Activated CD4-positive, alpha-beta T cell treated with anti-CD3 and anti-CD28 coated beads, Interleukin-2, amount 50 U/mL, for 16 hours (primary cell): ENCODE measurements around the gene NFU1.

Experiments used
- DNase-seq: peaks from one replicate; pipeline ENCODE4 v3.0.0-alpha.2; 2020

The NFU1 gene

DNA sequence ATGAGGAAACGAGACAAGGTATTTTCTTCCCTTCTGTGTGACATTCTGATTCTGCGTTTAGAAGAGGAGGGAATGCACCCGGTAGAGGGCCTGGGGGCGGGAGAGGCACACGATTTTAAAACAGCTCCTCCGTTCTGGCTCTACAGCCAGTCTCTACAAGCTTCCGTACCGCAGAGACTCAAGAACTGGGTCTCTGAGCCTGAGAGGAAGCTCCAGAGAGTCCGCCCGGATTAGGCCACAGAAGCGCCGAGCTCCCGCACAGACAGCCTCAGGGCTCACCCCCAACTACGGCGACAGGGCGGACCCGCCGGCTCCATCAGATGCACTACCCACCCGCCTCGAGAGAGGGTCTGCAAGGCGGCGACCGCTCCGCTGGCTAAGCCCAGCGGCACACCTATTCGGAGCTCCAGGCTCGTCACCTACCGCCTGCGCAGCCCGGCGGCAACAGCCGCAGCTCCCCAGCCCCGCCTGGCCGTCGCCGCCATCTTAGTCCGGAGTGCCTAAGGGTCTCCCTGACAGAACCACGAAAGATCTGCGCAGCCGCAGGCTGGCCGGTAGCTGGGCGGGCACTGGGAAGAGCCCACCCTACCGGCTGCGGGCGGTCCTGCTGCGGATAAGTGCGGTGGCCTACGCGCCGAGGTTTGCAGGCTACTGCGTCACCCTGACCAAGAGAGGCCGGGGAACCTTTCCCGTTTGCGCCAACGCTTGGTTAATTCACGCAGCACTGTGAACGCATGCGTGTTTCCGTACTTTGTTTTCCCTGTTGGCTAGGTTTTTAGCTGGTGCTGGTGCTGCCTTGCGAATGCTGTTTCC, at the start of gene NFU1:
NFU1 (minus strand) TSS at position 498 of the 813 bp plus-strand sequence; CDS start at position 485, 13 bp downstream.
- DNase-seq: peak; percentile 93

GRCh38 chr2:69483696-69484095, 46.5 kb upstream of the NFU1 start:
- DNase-seq: no peak

DNA sequence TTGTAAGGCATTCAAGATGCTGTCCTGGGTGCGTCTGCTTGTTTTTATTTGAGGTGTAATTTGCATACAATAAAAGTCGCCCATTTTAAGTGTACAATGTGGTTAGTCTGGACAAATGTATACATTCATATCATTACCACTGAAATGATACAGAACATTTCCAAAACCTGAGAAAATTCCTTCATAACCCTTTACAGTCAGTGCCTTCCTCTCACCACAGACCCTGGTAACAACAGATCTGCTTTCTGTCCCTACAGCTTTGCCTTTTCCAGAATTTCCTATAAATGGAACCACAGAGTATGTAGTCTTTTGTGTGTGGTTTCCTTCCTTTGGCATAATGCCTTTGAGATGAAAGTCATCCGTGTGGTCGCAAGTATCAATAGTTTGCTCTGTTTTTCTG, 45.8 kb upstream of the NFU1 start:
- no peak for DNase-seq

DNA sequence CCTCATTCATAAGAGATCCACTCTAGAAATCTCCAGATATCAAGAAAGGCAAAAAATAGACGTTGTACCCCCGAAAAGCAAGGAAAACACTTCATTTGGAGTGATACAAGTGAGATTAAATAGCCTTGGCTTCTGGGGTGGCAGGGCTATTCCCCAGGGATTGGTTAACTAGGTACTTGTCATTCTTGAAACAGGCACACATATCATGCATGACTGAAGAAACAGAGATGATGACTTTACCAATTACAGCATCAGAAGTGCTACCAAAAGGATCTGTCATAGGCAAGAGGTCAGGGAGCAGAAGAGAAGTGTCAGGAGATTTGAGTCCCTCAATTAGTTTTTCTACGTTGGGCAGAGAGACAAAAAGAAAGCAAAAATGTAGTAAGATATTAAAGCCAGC, 45.2 kb upstream of the NFU1 start:
- DNase-seq: no peak

- no peak for DNase-seq
These were observed 44.2 kb upstream of the NFU1 start for GRCh38 chr2:69481421-69481820.

DNA sequence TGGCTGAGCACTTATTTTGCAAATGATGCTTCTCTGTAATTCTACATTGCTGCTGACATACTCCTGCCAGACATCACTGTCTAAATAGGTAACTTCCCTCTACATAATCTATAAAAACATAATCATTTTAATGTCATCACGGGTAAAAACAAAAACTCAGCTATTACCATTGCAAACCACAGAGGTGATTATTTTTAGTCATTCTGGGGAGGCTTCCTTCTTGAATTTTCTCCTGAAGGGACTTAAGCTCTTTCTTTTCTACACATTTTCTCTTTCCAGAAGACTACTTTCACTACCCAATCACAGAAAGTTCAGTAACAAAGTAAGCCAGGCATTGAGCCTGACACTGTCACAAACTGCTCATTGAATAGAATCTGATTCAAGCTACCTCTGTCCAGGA, 40.4 kb upstream of the NFU1 start:
- DNase-seq: peak; percentile 26

DNA sequence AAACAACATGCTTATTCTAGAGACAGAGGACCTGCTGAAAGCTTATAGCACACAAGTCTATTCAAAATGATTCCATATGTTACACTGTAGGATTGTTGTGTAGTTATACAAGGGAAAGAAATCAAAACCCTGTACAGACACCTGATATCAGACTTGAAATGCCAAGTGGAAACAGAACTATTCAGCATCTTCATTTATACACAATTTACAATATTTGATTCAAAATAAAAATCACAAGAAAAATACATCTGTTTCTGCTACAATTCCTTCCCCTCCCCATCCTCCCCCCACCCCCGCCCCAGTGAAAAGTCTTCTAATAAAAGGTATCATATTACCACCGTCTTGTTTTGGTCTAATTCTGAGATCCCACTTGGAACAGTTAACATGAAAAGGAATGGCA, 37.5 kb upstream of the NFU1 start:
- no peak for DNase-seq

- no peak for DNase-seq
These were observed 34.6 kb upstream of the NFU1 start for GRCh38 chr2:69471793-69472192.

GRCh38 chr2:69470911-69471310, 33.7 kb upstream of the NFU1 start:
- no peak for DNase-seq

DNA sequence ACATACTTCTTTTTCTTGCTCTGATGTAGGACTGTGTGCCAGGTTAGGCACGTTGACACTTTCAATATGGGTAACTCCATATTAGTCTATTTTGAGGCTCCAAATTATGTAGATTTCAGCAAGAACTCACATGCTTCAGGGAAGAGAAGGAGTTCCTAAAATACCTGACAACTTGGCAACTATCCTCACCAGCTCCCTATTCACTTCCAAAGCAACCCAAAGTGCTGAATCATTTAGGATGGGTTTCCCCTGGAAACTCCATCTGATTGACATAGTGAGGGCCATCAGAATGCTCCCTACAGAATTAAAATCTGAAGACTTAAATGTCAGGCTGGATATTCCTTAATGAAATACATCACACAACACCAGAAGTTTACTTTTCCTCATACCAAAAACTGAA, 32.5 kb upstream of the NFU1 start:
- no peak for DNase-seq

GRCh38 chr2:69469375-69469774, 32.1 kb upstream of the NFU1 start:
- no peak for DNase-seq

- DNase-seq: peak; percentile 39
These were observed 29.5 kb upstream of the NFU1 start for GRCh38 chr2:69466728-69467127.

DNA sequence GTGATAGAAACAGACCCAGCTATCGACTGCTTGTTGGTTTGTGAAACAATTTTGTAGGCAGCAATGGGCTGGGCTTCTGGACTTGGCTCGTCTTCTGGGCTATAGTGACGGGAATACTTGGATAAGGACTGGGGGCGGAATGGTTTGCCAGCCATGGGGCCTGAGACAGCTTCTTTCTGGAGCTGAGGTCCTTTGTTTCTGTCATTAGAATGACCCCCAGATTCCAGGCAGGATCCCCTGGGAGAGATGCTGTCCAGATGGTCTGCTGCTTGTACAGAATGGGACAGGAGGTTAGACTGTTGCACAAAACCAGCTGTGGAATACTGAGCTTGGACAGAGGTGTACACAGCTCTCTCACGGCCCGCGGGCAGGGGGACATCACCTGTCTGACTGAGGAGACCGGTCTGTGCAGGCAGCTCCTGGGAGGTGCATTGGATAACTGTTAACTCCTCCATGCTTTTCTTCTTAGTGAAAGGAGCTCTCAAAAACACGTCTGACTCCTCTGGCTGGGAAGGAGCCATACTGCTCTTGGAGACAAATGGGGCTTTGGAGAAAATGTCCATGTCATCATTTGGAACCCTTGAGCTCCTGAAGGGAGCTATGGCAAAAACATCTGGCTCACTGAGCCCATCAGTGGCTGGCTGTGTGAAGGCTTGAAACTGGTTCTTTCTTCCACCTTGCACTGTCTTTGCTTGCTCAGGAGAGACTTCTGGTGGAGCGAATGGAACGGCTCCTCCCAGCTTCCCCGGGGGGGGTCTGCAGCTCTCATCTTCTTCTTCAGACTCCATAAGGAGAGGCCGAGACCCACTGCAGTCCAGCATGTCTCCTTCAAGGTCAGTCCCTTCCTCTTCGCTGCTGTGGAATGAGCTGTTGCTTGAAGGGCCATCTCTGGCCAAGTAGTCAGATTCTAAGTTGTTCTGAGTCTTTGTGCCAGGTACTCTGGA, 28.6 kb upstream of the NFU1 start:
- no peak for DNase-seq

GRCh38 chr2:69464575-69464974, 27.3 kb upstream of the NFU1 start:
- DNase-seq: no peak

- DNase-seq: no peak
These were observed 25.5 kb upstream of the NFU1 start for GRCh38 chr2:69462780-69463179.

GRCh38 chr2:69461404-69461803, 24.2 kb upstream of the NFU1 start:
- no peak for DNase-seq

DNA sequence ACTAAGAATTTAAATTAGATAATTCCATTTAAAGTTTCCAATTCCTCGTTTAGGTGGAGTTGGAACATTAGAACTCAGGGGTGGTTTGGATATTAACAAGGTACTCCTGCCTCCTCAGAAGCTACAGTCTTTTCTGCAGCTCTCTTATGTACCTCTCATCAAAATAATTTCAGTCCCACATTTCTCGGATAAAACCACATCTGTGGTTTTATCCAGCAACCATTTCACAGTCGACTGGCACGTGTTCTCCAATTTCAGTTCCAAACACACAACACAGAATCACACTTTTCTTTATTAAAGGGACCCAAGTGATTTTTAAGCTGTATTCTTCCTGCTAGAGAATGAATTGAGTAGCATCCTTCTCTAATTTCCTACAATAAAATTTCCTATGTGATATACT, 22.7 kb upstream of the NFU1 start:
- no peak for DNase-seq

DNA sequence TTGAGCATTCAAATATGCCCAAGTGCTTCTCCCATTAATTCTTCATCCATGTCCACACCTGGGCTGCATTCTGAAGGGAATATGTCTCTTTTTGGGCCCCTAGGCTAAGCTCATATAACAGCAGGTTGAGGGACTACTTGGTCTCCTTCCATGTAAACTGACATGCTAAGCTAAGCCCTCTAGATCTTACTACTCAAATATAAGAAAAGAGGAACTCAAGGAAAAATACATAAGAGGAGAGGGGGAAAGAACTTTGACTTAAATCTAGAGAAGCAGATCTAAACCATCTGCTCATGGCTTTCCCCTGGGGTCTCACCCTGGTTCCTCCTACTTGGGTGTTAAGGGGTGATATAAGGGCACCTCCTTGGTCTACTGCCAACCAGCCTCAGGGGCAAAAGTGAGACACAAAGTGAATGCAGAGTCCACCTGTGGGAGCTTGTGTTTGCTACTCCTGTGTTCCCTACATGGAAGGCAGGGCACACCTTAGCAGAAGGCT, 19.8 kb upstream of the NFU1 start:
- no peak for DNase-seq

- DNase-seq: no peak
These were observed 18.9 kb upstream of the NFU1 start for GRCh38 chr2:69456154-69456553.

DNA sequence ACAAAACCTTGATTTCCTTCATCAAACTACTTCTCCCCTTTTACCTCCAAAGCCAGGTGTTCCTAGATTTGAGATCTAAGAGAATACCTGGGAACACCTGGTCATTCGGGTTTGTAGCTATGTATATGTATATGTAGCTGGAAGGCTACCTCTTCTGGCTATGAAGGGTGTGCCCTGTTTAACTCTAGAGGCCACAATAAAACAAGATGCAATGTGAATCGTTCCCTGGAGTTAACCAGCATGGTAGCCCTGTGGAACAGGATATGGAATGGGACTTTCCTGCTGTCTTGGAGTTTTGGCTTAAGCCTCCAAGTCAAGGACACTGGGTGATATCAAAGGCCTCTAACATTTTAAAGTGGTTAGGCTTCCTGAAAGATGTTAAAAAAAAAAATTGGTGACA, 17.7 kb upstream of the NFU1 start:
- DNase-seq: no peak

GRCh38 chr2:69453475-69454129, 16.4 kb upstream of the NFU1 start:
- DNase-seq: peak; percentile 55

DNA sequence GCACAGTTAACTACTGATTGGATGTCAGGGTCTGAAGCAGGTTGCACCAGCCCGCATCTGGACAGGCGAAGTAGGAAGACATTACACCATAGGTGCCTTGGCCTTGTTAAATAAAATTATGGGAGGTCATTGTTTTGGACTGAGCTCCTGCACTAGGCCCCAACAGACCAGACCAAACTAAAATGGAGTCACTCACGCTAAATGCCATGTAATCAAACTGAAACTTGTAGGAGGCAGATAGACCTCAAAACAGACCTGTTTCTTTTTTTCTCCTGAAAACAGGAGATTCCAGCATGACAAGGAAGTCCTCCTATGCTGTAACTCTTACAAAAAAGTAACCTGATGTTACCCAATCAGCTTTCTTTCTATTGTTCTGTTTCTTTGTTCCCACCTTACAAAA, 15.5 kb upstream of the NFU1 start:
- no peak for DNase-seq

GRCh38 chr2:69450735-69451416, 13.6 kb upstream of the NFU1 start:
- no peak for DNase-seq
